ENCODE measurements around the gene TMCC3.
"Not testable (repeated sequence)": the region's sequence is repeated elsewhere in the genome, so short reads cannot be mapped to it uniquely, and the experiment has no call there.

Gene TMCC3

GRCh38 chr12:94631058-94631457, 19.3 kb downstream of the TMCC3 start:
- DNase-seq = no peak

- no peak for DNase-seq
Measured at GRCh38 chr12:94628819-94629472, 21.4 kb downstream of the TMCC3 start.

GRCh38 chr12:94628369-94628768, 22.0 kb downstream of the TMCC3 start:
- DNase-seq = no peak

- no peak for DNase-seq
Measured at GRCh38 chr12:94625531-94625930, 24.8 kb downstream of the TMCC3 start.

GRCh38 chr12:94623161-94623920, 27.0 kb downstream of the TMCC3 start:
- no peak for DNase-seq

GRCh38 chr12:94622475-94622874, 27.9 kb downstream of the TMCC3 start:
- no peak for DNase-seq

GRCh38 chr12:94621662-94622359, 28.5 kb downstream of the TMCC3 start:
- DNase-seq = peak; percentile 32

- DNase-seq = no peak
Measured at GRCh38 chr12:94620621-94621020, 29.7 kb downstream of the TMCC3 start.

GRCh38 chr12:94618995-94619695, 31.2 kb downstream of the TMCC3 start:
- DNase-seq = no peak

- DNase-seq = no peak
Measured at GRCh38 chr12:94617101-94617500, 33.3 kb downstream of the TMCC3 start.

GRCh38 chr12:94616203-94616729, 34.1 kb downstream of the TMCC3 start:
- DNase-seq = no peak

- no peak for DNase-seq
Measured at GRCh38 chr12:94615260-94616181, 34.8 kb downstream of the TMCC3 start.

GRCh38 chr12:94614288-94614721, 36.1 kb downstream of the TMCC3 start:
- no peak for DNase-seq

- no peak for DNase-seq
Measured at GRCh38 chr12:94609917-94610443, 40.4 kb downstream of the TMCC3 start.

- not testable (repeated sequence) for DNase-seq
Measured at GRCh38 chr12:94606810-94607209, 43.5 kb downstream of the TMCC3 start.

- DNase-seq = no peak
Measured at GRCh38 chr12:94604366-94604698, 46.0 kb downstream of the TMCC3 start.

- peak; percentile 51 for DNase-seq
Measured at GRCh38 chr12:94603434-94604365, 46.7 kb downstream of the TMCC3 start.

- DNase-seq = no peak
Measured at GRCh38 chr12:94602024-94602423, 48.3 kb downstream of the TMCC3 start.

- DNase-seq = not testable (repeated sequence)
Measured at GRCh38 chr12:94601307-94601706, 49.0 kb downstream of the TMCC3 start.

GRCh38 chr12:94599189-94599588, 51.2 kb downstream of the TMCC3 start:
- DNase-seq = no peak

All from activated naive CD4-positive, alpha-beta T cell treated with anti-CD3 and anti-CD28 coated beads, Interleukin-2, amount 50 U/mL, for 16 hours (primary cell).